Measurements from ENCODE around the gene RRP12. TPM values are rescaled to one million over a fixed set of nuclear protein-coding genes. Genes with fewer than 3 reads are reported as not detected.
"Not testable (repeated sequence)": the region's sequence is repeated elsewhere in the genome, so short reads cannot be mapped to it uniquely, and the experiment has no call there.

The RRP12 gene
- total and polyA plus RNA-seq, 3 experiments from 2014 or later: 11.6 to 111 (median 102) TPM

GRCh38 chr10:97416565-97416964, 15.4 kb upstream of the RRP12 start:
- Histone ChIP-seq H3K36me3 (ENCODE audit: insufficient read depth, low read length) (no peaks in the 10 kb centered on the region), H3K4me1 (ENCODE audit: insufficient read depth, low read length) (peaks cover 34% of the 10 kb centered on the region), H3K27ac (ENCODE audit: low read depth, low read length) (no peak overlapping the region), H3K27me3 (ENCODE audit: insufficient read depth, low read length, poor library complexity, severe bottlenecking) (no peaks in the 10 kb centered on the region), H3K4me3 (ENCODE audit: low read length) (no peak overlapping the region), H3K9me3 (ENCODE audit: low read length) (no peaks in the 10 kb centered on the region)
- peak overlapping the region; percentile 34 to 91 (median 84) for H3K27ac Mint-ChIP-seq
- ChIA-PET CTCF (interaction anchor here (1.1 kb wide), 1 partner anchor 10 kb away, joined by 3 read pairs; no protein-coding TSS in a partner anchor), POLR2A (interaction anchor here (0.7 kb wide), 1 partner anchor 16 kb away, joined by 3 read pairs; no protein-coding TSS in a partner anchor)
- peaks cover 45 to 59% (median 56%) of the 10 kb centered on the region in 3 donors for H3K4me1 Mint-ChIP-seq
- H3K36me3 Mint-ChIP-seq: peaks cover 0 to 3% (median 2%) of the 10 kb centered on the region in 3 donors
- H3K4me3 Mint-ChIP-seq: peak overlapping the region in 5 of 7 donors; percentile 16 to 72 (median 58)
- H3K9me3 Mint-ChIP-seq: no peaks in the 10 kb centered on the region
- no peaks in the 10 kb centered on the region for H3K27me3 Mint-ChIP-seq
- no peak for DNase-seq

- Mint-ChIP-seq H3K4me3 (peak overlapping the region in 4 of 7 donors; percentile 1 to 49 (median 18)), H3K4me1 (peaks cover 35 to 43% (median 40%) of the 10 kb centered on the region in 3 donors), H3K36me3 (peaks cover 0 to 2% (median 0%) of the 10 kb centered on the region in 3 donors), H3K27ac (peak overlapping the region; percentile 3 to 93 (median 77)), H3K9me3 (no peaks in the 10 kb centered on the region), H3K27me3 (no peaks in the 10 kb centered on the region)
- Histone ChIP-seq H3K9me3 (ENCODE audit: low read length) (no peaks in the 10 kb centered on the region), H3K4me3 (ENCODE audit: low read length) (no peak overlapping the region), H3K27me3 (ENCODE audit: insufficient read depth, low read length, poor library complexity, severe bottlenecking) (no peaks in the 10 kb centered on the region), H3K36me3 (ENCODE audit: insufficient read depth, low read length) (no peaks in the 10 kb centered on the region), H3K27ac (ENCODE audit: low read depth, low read length) (no peak overlapping the region), H3K4me1 (ENCODE audit: insufficient read depth, low read length) (peaks cover 27% of the 10 kb centered on the region)
- no peak for DNase-seq
- CTCF ChIA-PET: interaction anchor here (0.8 to 2.9 kb wide), 4 partner anchors 10 to 142 kb away, joined by 3 to 13 read pairs (median 6); partner anchors contain the start of gene RRP12
- POLR2A ChIA-PET: interaction anchor here (1.2 kb wide), 1 partner anchor 12 kb away, joined by 5 read pairs; no protein-coding TSS in a partner anchor
These were observed 11.8 kb upstream of the RRP12 start for GRCh38 chr10:97412891-97413304.

GRCh38 chr10:97411406-97411805, 10.3 kb upstream of the RRP12 start:
- H3K27me3 ChIP-seq (ENCODE audit: insufficient read depth, low read length, poor library complexity, severe bottlenecking): no peaks in the 10 kb centered on the region
- no peak overlapping the region for H3K27ac ChIP-seq (ENCODE audit: low read depth, low read length)
- Mint-ChIP-seq H3K27ac (peak overlapping the region in 1 of 8 donors; percentile 55), H3K27me3 (no peaks in the 10 kb centered on the region), H3K36me3 (no peaks in the 10 kb centered on the region), H3K4me1 (peaks cover 31 to 41% (median 36%) of the 10 kb centered on the region in 3 donors), H3K9me3 (no peaks in the 10 kb centered on the region), H3K4me3 (no peak overlapping the region)
- H3K36me3 ChIP-seq (ENCODE audit: insufficient read depth, low read length): no peaks in the 10 kb centered on the region
- no peaks in the 10 kb centered on the region for H3K9me3 ChIP-seq (ENCODE audit: low read length)
- ChIA-PET CTCF (interaction anchor here (0.6 to 1.8 kb wide), 3 partner anchors 9 to 126 kb away, joined by 3 to 6 read pairs (median 4); partner anchors contain the start of gene RRP12), POLR2A (no interaction called here)
- no peak overlapping the region for H3K4me3 ChIP-seq (ENCODE audit: low read length)
- peaks cover 29% of the 10 kb centered on the region for H3K4me1 ChIP-seq (ENCODE audit: insufficient read depth, low read length)
- no peak for DNase-seq

GRCh38 chr10:97408496-97408992, 7.4 kb upstream of the RRP12 start:
- Histone ChIP-seq H3K36me3 (ENCODE audit: insufficient read depth, low read length) (no peaks in the 10 kb centered on the region), H3K9me3 (ENCODE audit: low read length) (no peaks in the 10 kb centered on the region), H3K27me3 (ENCODE audit: insufficient read depth, low read length, poor library complexity, severe bottlenecking) (no peaks in the 10 kb centered on the region), H3K4me1 (ENCODE audit: insufficient read depth, low read length) (peaks cover 9% of the 10 kb centered on the region), H3K4me3 (ENCODE audit: low read length) (no peak overlapping the region), H3K27ac (ENCODE audit: low read depth, low read length) (no peak overlapping the region)
- Mint-ChIP-seq H3K36me3 (no peaks in the 10 kb centered on the region), H3K27ac (no peak overlapping the region), H3K9me3 (no peaks in the 10 kb centered on the region), H3K4me1 (peaks cover 12 to 19% (median 18%) of the 10 kb centered on the region in 3 donors), H3K4me3 (no peak overlapping the region), H3K27me3 (no peaks in the 10 kb centered on the region)
- no peak for DNase-seq
- CTCF ChIA-PET: interaction anchor here (0.9 to 2.4 kb wide), 8 partner anchors 9 to 144 kb away, joined by 3 to 9 read pairs (median 4); no protein-coding TSS in a partner anchor
- POLR2A ChIA-PET: no interaction called here

GRCh38 chr10:97407952-97408248, 6.8 kb upstream of the RRP12 start:
- ChIA-PET CTCF (interaction anchor here (0.6 to 2.1 kb wide), 9 partner anchors 10 to 133 kb away, joined by 3 to 13 read pairs (median 3); partner anchors contain the start of genes EXOSC1 and ZDHHC16), POLR2A (no interaction called here)
- no peaks in the 10 kb centered on the region for H3K36me3 ChIP-seq (ENCODE audit: insufficient read depth, low read length)
- peaks cover 6% of the 10 kb centered on the region for H3K4me1 ChIP-seq (ENCODE audit: insufficient read depth, low read length)
- Mint-ChIP-seq H3K27ac (peak overlapping the region in 1 of 8 donors; percentile 1), H3K4me3 (no peak overlapping the region), H3K9me3 (no peaks in the 10 kb centered on the region), H3K36me3 (no peaks in the 10 kb centered on the region), H3K27me3 (no peaks in the 10 kb centered on the region), H3K4me1 (peaks cover 8 to 14% (median 13%) of the 10 kb centered on the region in 3 donors)
- no peak for DNase-seq
- H3K4me3 ChIP-seq (ENCODE audit: low read length): no peak overlapping the region
- no peak overlapping the region for H3K27ac ChIP-seq (ENCODE audit: low read depth, low read length)
- H3K9me3 ChIP-seq (ENCODE audit: low read length): no peaks in the 10 kb centered on the region
- H3K27me3 ChIP-seq (ENCODE audit: insufficient read depth, low read length, poor library complexity, severe bottlenecking): no peaks in the 10 kb centered on the region

- DNase-seq: peak; percentile 39 to 73 (median 68)
- no peaks in the 10 kb centered on the region for H3K36me3 ChIP-seq (ENCODE audit: insufficient read depth, low read length)
- no peak overlapping the region for H3K27ac ChIP-seq (ENCODE audit: low read depth, low read length)
- H3K27ac Mint-ChIP-seq: peak overlapping the region in 7 of 8 donors; percentile 1 to 82 (median 59)
- no peaks in the 10 kb centered on the region for H3K9me3 ChIP-seq (ENCODE audit: low read length)
- H3K4me1 ChIP-seq (ENCODE audit: insufficient read depth, low read length): peaks cover 6% of the 10 kb centered on the region
- peak overlapping the region; percentile 36 for H3K4me3 ChIP-seq (ENCODE audit: low read length)
- H3K36me3 Mint-ChIP-seq: no peaks in the 10 kb centered on the region
- H3K9me3 Mint-ChIP-seq: no peaks in the 10 kb centered on the region
- CTCF ChIA-PET: interaction anchor here (0.6 to 2.1 kb wide), 12 partner anchors 11 to 145 kb away, joined by 3 to 13 read pairs (median 3); partner anchors contain the start of genes EXOSC1 and ZDHHC16
- peak overlapping the region in 6 of 7 donors; percentile 31 to 74 (median 70) for H3K4me3 Mint-ChIP-seq
- POLR2A ChIA-PET: no interaction called here
- H3K27me3 Mint-ChIP-seq: no peaks in the 10 kb centered on the region
- H3K27me3 ChIP-seq (ENCODE audit: insufficient read depth, low read length, poor library complexity, severe bottlenecking): no peaks in the 10 kb centered on the region
- peaks cover 6 to 10% (median 9%) of the 10 kb centered on the region in 3 donors for H3K4me1 Mint-ChIP-seq
These were observed 6.2 kb upstream of the RRP12 start for GRCh38 chr10:97407211-97407951.

- CTCF ChIA-PET: interaction anchor here (0.6 to 2.1 kb wide), 5 partner anchors 10 to 38 kb away, joined by 3 to 13 read pairs (median 4); partner anchors contain the start of genes EXOSC1 and ZDHHC16
- H3K27me3 Mint-ChIP-seq; DNase-seq; H3K4me1 ChIP-seq (ENCODE audit: insufficient read depth, low read length); H3K36me3 ChIP-seq (ENCODE audit: insufficient read depth, low read length); H3K9me3 Mint-ChIP-seq; H3K4me3 Mint-ChIP-seq; H3K27me3 ChIP-seq (ENCODE audit: insufficient read depth, low read length, poor library complexity, severe bottlenecking); H3K27ac ChIP-seq (ENCODE audit: low read depth, low read length); H3K4me3 ChIP-seq (ENCODE audit: low read length); H3K9me3 ChIP-seq (ENCODE audit: low read length); H3K36me3 Mint-ChIP-seq; POLR2A ChIA-PET: not testable (repeated sequence)
- peak overlapping the region in 1 of 8 donors; percentile 64 for H3K27ac Mint-ChIP-seq
- H3K4me1 Mint-ChIP-seq: peaks cover 7 to 10% (median 10%) of the 10 kb centered on the region in 3 donors
These were observed 5.3 kb upstream of the RRP12 start for GRCh38 chr10:97406483-97406882.

GRCh38 chr10:97406064-97406463, 4.9 kb upstream of the RRP12 start:
- no peaks in the 10 kb centered on the region for H3K27me3 Mint-ChIP-seq
- H3K36me3 Mint-ChIP-seq: peaks cover 0 to 2% (median 0%) of the 10 kb centered on the region in 3 donors
- Histone ChIP-seq H3K27ac (ENCODE audit: low read depth, low read length) (no peak overlapping the region), H3K36me3 (ENCODE audit: insufficient read depth, low read length) (no peaks in the 10 kb centered on the region), H3K27me3 (ENCODE audit: insufficient read depth, low read length, poor library complexity, severe bottlenecking) (no peaks in the 10 kb centered on the region), H3K9me3 (ENCODE audit: low read length) (no peaks in the 10 kb centered on the region), H3K4me3 (ENCODE audit: low read length) (no peak overlapping the region), H3K4me1 (ENCODE audit: insufficient read depth, low read length) (peaks cover 11% of the 10 kb centered on the region)
- CTCF ChIA-PET: interaction anchor here (1.0 to 1.8 kb wide), 3 partner anchors 8 to 39 kb away, joined by 3 to 13 read pairs (median 4); partner anchors contain the start of genes EXOSC1 and ZDHHC16
- POLR2A ChIA-PET: no interaction called here
- H3K27ac Mint-ChIP-seq: peak overlapping the region in 3 of 8 donors; percentile 6 to 47 (median 11)
- H3K9me3 Mint-ChIP-seq: no peaks in the 10 kb centered on the region
- DNase-seq: no peak
- peaks cover 11 to 14% (median 14%) of the 10 kb centered on the region in 3 donors for H3K4me1 Mint-ChIP-seq
- H3K4me3 Mint-ChIP-seq: no peak overlapping the region

Data from CD8-positive, alpha-beta memory T cell (primary cell).